Right ventricle myocardium inferior (tissue), 1 donor: ENCODE data around the gene SLC2A14. TPM values are rescaled to one million over a fixed set of nuclear protein-coding genes. Genes with fewer than 3 reads are reported as not detected.
A peak's percentile ranks its signal among the peaks of the same experiment; 100 is the strongest.
"Not testable (repeated sequence)": the region's sequence is repeated elsewhere in the genome, so short reads cannot be mapped to it uniquely, and the experiment has no call there.

Source experiments
- ATAC-seq: fragments of 200-7000 bp; cut with Tn5 transposase; one replicate; pipeline ENCODE4 v1.9.1; 2020; ENCODE audit warnings: mild to moderate bottlenecking, moderate library complexity
- DNase-seq: peaks from one replicate; pipeline ENCODE4 v3.0.0; 2021; ENCODE audit errors: missing footprints
- intact Hi-C: fragments of 100-400 bp; cut with DNase I; formaldehyde crosslinking; loops from one replicate; pipeline ENCODE4 v1.11.0; 2022
- total RNA-seq: library from RNA; stranded (reverse); fragmentation: NEBNext Ultra II Directional; extraction: Animal tissue kit (Norgen Biotek cat#: 25700); gene quantifications from one replicate; pipeline ENCODE4 v1.2.1, GENCODE V29; 2021
- donor health status: DM: no; HTN: yes; CAD: no; lungs with severe emphysema.

Gene SLC2A14
- total RNA-seq, 1 donor from 2014 or later = not detected

DNA sequence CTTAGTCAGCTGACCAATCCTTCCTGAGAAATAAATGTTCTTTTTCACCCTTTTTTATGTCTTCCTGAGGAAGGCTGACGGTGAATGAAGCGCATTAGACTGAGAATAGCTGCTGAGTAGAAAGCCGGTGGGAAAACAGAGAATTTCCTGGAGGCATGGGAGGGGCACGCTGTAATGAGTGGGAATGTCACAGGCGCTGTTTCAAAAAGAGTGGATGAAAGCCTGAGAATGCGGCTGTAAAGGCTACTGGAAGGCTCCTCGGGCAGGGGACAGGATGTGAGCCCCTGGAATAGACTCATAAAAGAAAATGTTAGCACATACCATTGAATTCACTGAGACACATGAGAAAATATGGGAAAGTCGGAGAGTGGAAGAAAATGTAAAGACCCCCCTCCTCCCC is 29.6 kb downstream of the SLC2A14 start:
- DNase-seq, intact Hi-C loops, ATAC-seq: not testable (repeated sequence)

DNA sequence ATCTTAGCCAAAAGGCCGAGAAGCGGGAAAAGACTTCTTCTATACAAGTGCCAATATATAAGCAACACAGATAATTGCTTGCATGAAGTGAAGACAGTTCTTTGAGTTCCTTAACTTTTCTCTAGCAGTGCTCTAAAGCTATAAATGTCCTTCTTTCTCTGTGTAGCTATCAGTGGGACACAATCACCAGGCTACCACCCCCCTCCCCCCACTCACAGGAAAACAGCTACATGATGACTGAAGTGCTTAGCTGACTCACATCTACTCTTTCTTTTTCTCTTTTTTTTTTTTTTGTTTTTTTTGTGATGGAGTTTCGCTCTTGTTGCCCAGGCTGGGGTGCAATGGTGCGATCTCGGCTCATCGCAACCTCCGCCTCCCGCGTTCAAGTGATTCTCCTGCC is 30.3 kb downstream of the SLC2A14 start:
- intact Hi-C loops, DNase-seq, ATAC-seq: not testable (repeated sequence)

DNA sequence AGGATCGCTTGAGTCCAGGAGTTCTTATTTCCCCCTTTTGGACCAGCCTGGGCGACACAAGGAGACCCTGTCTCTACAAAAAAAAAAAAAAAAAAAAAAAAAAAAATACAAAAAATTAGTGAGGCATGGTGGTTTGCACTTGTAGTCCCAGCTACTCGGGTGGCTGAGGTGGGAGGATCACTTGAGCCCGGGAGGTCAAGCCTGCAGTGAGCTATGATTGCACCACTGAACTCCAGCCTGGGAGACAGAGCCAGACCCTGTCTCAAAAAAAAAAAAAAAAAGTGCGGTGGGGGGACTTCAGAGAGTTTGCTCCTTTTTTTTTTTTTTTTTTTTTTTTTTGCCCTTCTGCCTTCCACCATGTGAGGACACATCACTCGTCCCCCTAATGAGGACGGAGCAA is 32.9 kb downstream of the SLC2A14 start:
- intact Hi-C loops, DNase-seq, ATAC-seq: not testable (repeated sequence)

DNA sequence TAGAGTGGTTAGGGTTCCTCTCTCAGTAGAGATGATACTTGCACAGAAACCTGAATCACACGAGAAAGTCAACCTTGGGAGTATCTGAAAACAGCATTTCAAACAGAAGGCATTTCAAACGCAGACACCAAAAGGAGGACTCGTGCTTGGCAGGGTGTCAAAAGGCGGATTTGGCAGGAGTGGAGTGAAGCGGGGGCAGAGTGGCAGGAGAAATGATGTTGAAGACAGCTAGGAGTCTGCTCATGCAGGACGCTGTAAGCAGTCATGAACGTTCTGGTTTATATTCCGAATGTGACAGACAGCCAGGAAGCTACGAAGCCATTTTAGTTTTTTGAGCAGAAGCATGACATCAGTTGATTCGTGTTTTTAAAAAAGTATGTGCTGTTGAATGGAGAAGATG is 33.5 kb downstream of the SLC2A14 start:
- DNase-seq, ATAC-seq: not testable (repeated sequence)

GRCh38 chr12:7837366-7837765 is 35.3 kb downstream of the SLC2A14 start:
- DNase-seq (peak; percentile 73), ATAC-seq (no peak)

More for the DNA sequence above, 33.5 kb downstream of the SLC2A14 start:
- intact Hi-C loops = not testable (repeated sequence)

DNA sequence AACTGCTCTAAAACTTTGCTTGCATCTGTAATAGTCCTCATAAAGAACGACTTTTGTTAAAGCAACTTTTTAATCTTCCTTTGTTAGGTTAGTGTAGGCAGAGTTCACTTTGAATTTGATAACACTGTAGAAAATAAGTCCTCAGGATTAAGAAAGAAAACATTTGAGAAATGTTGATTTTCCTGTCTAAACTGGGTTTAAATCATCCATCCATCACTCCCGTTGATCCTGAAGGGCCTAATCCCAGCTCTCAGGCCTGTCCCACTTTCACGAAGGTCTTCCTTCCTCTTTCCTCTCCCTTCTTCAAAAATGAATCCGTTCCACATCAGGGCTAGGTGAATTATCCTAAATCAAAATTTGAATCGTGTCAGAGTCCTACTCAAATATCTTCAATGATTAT is 36.9 kb downstream of the SLC2A14 start:
- intact Hi-C loops = no loop called here
- no peak for ATAC-seq
- DNase-seq = no peak

More at GRCh38 chr12:7837366-7837765, 35.3 kb downstream of the SLC2A14 start:
- intact Hi-C loops = no loop called here

GRCh38 chr12:7835116-7835515 is 37.6 kb downstream of the SLC2A14 start:
- no peak for DNase-seq
- no peak for ATAC-seq
- intact Hi-C loops = no loop called here

DNA sequence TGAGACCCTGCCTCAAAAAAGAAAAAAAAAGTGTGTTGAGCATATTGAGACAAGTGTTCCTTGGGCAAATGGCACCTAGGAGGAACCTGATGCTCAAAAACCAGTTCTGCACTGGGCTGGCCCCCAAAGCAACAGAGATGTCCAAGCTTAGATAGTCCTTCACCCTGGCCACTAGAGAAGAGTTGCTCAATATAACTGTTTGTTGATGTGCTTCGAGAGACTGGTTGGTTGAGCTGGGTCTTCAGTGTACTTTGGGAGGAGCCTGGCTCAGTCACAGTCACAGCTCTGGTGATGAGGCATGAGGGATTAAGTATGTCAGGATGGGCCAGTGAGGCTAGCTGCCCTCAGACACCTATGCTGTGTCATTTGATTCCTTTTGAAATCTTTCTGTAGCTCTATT is 38.0 kb downstream of the SLC2A14 start:
- intact Hi-C loops = no loop called here
- DNase-seq (no peak), ATAC-seq (no peak)

DNA sequence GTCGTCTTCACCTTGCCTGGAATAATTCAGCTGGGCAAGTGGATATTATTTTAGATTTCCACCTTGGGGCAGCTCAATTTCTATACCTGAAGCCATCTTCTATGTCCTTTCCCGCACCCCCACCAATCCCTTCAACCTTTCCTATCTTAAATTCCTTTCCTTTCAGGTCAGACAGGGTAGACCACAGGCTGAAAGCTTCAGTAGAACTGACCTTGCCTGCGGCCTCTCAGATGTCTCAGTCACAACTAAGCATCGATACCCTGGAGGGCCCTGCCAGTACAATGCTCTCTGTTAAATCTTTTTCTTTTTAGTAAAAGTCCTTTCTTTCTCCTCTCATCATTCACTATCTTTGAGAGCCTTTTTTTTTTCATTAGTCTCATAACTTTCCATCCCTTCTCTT is 38.9 kb downstream of the SLC2A14 start:
- no peak for DNase-seq
- ATAC-seq = no peak
- intact Hi-C loops = no loop called here

DNA sequence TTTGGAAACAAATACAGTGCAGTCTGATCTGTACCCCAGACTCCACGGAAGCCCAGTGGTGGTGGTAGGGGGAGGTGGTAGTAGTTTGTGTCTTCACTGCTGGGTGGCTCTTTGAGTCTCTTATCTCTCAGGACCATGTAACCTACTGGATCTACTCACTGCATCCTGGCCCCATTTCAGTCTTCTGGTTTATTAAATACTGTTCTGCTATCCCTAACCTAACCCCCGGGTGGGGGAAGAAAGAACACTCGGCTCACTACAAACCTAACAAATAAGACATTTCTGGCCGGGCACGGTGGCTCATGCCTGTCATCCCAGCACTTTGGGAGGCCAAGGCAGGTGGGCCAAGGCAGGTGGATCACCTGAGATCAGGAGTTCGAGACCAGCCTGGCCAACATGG is 39.5 kb downstream of the SLC2A14 start:
- DNase-seq, ATAC-seq, intact Hi-C loops: not testable (repeated sequence)

DNA sequence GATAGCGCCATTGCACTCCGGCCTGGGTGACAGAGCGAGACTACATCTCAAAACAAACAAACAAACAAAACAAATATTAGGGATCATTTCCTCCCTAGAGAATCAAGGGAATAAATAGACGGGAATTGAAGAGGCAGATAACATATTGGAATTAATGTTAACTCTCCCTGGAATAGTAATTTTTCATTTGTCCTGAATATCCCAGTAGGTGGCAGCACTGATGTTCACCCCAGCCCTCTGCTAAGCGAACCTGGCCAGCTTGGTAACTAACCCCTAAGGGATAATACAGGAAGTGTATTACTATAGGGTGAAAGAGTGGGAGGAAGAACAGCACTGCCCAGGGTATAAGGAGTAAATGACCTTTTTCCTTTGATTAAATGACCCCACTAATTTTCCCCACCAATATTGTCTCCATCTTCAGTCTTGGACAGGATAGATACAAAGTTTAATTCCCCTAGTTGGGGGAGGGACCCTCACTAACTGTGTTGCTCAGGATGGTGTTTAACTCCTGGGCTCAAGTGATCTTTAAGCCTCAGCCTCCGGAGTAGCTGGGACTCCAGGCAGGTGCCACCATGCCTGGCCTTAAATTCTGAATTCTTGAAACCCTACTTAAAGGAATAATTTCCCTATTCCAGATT is 40.5 kb downstream of the SLC2A14 start:
- ATAC-seq (no peak), DNase-seq (no peak)
- intact Hi-C loops = no loop called here

DNA sequence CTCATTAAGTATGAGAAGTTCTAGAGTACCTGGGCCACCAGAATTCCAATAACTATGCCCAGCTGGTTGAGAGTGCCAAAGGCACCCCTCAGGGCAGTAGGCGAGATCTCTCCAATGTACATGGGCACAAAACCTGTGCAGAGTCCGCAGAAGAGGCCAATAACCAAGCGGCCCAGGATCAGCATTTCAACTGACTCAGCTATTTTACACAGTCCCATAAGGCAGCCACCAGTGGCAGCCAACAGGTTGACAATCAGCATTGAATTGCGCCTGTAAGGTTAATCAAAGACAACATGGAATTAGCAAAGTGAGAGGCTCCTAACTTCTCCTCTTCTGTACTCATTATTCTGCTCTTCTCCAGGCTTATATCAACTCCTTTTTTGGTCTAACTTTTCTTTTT is 43.0 kb downstream of the SLC2A14 start:
- DNase-seq, intact Hi-C loops, ATAC-seq: not testable (repeated sequence)

DNA sequence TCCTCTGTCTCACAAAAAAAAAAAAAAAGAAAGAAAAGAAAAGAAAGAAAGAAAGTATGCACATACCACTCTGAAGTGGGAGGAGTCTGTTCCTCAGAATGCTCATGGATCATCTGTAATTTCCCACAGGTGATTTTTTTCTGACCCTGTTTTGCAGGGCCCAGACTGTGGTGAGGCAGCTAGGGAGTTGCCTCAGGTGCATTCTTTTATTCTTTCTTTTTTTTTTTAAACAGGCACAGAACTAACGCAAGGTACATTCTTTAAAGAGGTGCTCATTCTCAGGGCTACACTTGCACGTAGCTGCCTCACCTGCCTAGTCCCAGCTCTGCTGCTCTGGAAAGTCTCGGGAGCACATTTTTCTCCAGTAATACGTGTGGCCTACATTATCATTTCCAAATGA is 47.0 kb downstream of the SLC2A14 start:
- DNase-seq, ATAC-seq, intact Hi-C loops: not testable (repeated sequence)

DNA sequence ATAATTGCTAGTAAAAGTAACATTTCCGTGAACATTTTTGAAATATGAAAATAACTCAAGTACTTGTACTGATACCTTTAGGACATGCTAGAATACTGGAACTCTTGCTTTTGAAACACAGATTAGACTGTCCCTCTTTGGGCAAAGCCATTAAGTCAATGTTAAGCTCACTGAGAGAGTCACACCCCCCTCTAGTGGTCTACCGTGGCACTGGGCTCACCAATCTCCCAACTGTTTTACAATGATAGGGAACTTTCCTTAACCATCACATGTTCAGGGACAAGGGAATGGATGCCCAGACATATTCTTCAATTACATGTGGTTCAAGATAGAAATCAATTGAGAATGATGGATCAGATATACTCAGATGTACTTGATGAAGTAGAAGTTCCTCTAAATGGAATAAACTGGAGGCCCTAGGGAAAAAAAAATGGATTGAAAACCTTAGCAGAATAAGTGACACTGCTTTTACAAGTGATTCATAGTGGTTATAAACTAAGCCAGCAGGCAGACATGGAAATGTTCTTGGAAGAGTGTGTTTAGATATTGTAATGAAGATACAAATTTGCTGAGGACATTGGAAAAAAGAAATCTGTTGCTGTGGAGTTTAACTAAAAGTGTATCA is 65.7 kb downstream of the SLC2A14 start:
- DNase-seq (peak; percentile 68), ATAC-seq (no peak)
- intact Hi-C loops = loop anchor here (5.0 kb wide), 1 partner anchor 130 kb away; no protein-coding TSS in a partner anchor

DNA sequence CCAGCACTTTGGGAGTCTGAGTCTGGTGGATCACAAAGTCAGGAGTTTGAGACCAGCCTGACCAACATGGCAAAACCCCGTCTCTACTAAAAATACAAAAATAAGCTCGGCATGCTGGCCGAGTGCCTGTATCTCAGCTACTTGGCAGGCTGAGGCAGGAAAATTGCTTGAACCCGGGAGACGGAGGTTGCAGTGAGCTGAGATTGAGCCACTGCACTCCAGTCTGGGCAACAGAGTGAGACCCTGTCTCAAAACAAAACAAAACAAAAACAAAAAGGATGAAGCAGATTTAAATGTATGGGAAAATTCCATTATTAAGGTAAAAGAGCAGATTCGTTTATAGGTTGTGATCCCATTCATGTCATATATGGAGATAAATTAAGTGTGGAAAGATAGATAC is 66.4 kb downstream of the SLC2A14 start:
- intact Hi-C loops = loop anchor here (5.0 kb wide), 1 partner anchor 129 kb away; no protein-coding TSS in a partner anchor
- ATAC-seq, DNase-seq: not testable (repeated sequence)

GRCh38 chr12:7801460-7801859 is 71.3 kb downstream of the SLC2A14 start:
- intact Hi-C loops = no loop called here
- ATAC-seq = no peak
- DNase-seq = no peak

DNA sequence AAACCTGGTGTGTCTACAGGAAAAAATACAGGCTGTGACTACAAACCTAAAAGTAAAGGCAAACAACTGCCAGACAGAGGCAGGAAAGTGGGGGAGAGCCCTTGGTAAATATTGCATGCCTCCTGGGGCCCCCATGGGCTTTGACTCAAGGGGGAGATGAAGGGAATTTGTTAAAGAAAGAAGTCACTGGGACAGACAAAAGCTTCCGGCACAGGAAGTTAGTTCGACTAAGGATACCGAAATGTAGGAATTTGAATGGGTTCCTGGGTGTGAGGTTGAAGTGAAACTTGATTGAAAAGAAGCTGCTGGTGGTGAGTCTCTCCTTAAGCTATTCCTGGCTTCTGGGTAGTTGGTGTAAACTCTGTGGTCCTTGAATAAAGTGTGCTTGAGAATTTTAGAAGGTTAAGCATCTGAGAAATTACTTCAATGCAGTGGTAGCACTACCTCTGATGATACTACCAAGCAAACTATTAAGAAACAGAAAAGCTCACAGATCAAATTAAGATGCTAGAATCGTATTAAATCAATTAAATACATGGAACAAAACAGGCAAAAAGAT is 73.9 kb downstream of the SLC2A14 start:
- DNase-seq, intact Hi-C loops, ATAC-seq: not testable (repeated sequence)

GRCh38 chr12:7797698-7798398 is 74.9 kb downstream of the SLC2A14 start:
- ATAC-seq (no peak), DNase-seq (no peak)
- intact Hi-C loops = no loop called here

DNA sequence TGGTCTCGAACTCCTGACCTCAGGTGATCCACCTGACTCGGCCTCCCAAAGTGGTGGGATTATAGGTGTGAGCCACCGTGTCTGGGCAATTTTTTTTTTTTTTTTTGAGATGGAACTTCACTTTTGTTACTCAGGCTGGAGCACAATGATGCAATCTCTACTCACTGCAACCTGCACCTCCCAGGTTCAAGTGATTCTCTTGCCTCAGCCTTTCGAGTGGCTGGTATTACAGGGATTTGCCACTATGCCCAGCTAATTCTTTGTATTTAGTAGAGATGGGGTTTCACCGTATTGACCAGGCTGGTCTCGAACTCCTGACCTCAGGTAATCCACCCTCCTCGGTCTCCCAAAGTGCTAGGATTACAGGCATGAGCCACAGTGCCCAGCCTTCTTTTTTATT is 75.4 kb downstream of the SLC2A14 start:
- intact Hi-C loops, ATAC-seq, DNase-seq: not testable (repeated sequence)
